ENCODE data around the gene TSSC4. TPM values are rescaled to one million over a fixed set of nuclear protein-coding genes. Genes with fewer than 3 reads are reported as not detected.

The TSSC4 gene
- total RNA-seq, 4 donors from 2014 or later = 54.8 to 70.2 (median 66.3) TPM

GRCh38 chr11:2439820-2440219 lies 39.3 kb downstream of the TSSC4 start:
- TF ChIP-seq POLR2A (IDR thresholded peaks at IDR 0.05) = no peak
- no peak for TF ChIP-seq CTCF (IDR thresholded peaks at IDR 0.05)
- TF ChIP-seq POLR2AphosphoS5 (IDR thresholded peaks at IDR 0.05) = no peak
- no peak for TF ChIP-seq EP300 (IDR thresholded peaks at IDR 0.05)

GRCh38 chr11:2440646-2441045 lies 40.1 kb downstream of the TSSC4 start:
- peaks cover 0 to 17% (median 0%) of the 10 kb centered on the region in 3 donors for H3K4me1 ChIP-seq
- WGBS, 2 donors (ENCODE audit: low coverage in 1 of 2) = 74 to 100% methylated on average over 2 to 6 of the region's 8 CpGs
- no peak overlapping the region for H3K4me3 ChIP-seq
- no peak overlapping the region for H3K27ac ChIP-seq
- H3K36me3 ChIP-seq = no peaks in the 10 kb centered on the region
- ATAC-seq = no peak
- H3K9me3 ChIP-seq = peaks cover 0 to 10% (median 0%) of the 10 kb centered on the region in 3 donors
- H3K27me3 ChIP-seq = peaks cover 81% of the 10 kb centered on the region
- TF ChIP-seq POLR2AphosphoS5 (IDR thresholded peaks at IDR 0.05) = no peak
- no peak for TF ChIP-seq EP300 (IDR thresholded peaks at IDR 0.05)
- TF ChIP-seq CTCF (IDR thresholded peaks at IDR 0.05) = no peak
- no peak for TF ChIP-seq POLR2A (IDR thresholded peaks at IDR 0.05)

More at GRCh38 chr11:2439820-2440219, 39.3 kb downstream of the TSSC4 start:
- H3K4me3 ChIP-seq = no peak overlapping the region
- peaks cover 74% of the 10 kb centered on the region for H3K27me3 ChIP-seq
- H3K27ac ChIP-seq = no peak overlapping the region
- no peak for ATAC-seq
- H3K4me1 ChIP-seq = peaks cover 0 to 9% (median 0%) of the 10 kb centered on the region in 3 donors
- WGBS, 2 donors (ENCODE audit: low coverage in 1 of 2) = 80 to 97% methylated on average over 3 of the region's 3 CpGs
- no peaks in the 10 kb centered on the region for H3K36me3 ChIP-seq
- peaks cover 0 to 10% (median 0%) of the 10 kb centered on the region in 3 donors for H3K9me3 ChIP-seq

- Histone ChIP-seq H3K36me3 (no peaks in the 10 kb centered on the region), H3K4me1 (peaks cover 0 to 21% (median 0%) of the 10 kb centered on the region in 3 donors), H3K27me3 (peaks cover 81% of the 10 kb centered on the region), H3K4me3 (no peak overlapping the region), H3K27ac (no peak overlapping the region), H3K9me3 (peaks cover 0 to 10% (median 0%) of the 10 kb centered on the region in 3 donors)
- TF ChIP-seq CTCF (IDR thresholded peaks at IDR 0.05) (no peak), POLR2A (IDR thresholded peaks at IDR 0.05) (no peak), POLR2AphosphoS5 (IDR thresholded peaks at IDR 0.05) (no peak), EP300 (IDR thresholded peaks at IDR 0.05) (no peak)
- 83% methylated on average over 1 of the region's 4 CpGs; no CpG with 5 or more reads in 1 of the 2 donors for WGBS, 2 donors (ENCODE audit: low coverage in 1 of 2)
- ATAC-seq = no peak
Observed at GRCh38 chr11:2441171-2441570, 40.6 kb downstream of the TSSC4 start.

- peaks cover 81% of the 10 kb centered on the region for H3K27me3 ChIP-seq
- H3K4me1 ChIP-seq = peaks cover 0 to 29% (median 0%) of the 10 kb centered on the region in 3 donors
- no peak for ATAC-seq
- H3K4me3 ChIP-seq = no peak overlapping the region
- peaks cover 0 to 10% (median 0%) of the 10 kb centered on the region in 3 donors for H3K9me3 ChIP-seq
- TF ChIP-seq POLR2A (IDR thresholded peaks at IDR 0.05) (no peak), POLR2AphosphoS5 (IDR thresholded peaks at IDR 0.05) (no peak), EP300 (IDR thresholded peaks at IDR 0.05) (no peak), CTCF (IDR thresholded peaks at IDR 0.05) (no peak)
- 95 to 96% methylated on average over 2 of the region's 2 CpGs for WGBS, 2 donors (ENCODE audit: low coverage in 1 of 2)
- no peak overlapping the region for H3K27ac ChIP-seq
- H3K36me3 ChIP-seq = no peaks in the 10 kb centered on the region
Observed at GRCh38 chr11:2442589-2442988, 42.0 kb downstream of the TSSC4 start.

- Histone ChIP-seq H3K36me3 (no peaks in the 10 kb centered on the region), H3K27ac (no peak overlapping the region), H3K9me3 (peaks cover 0 to 10% (median 0%) of the 10 kb centered on the region in 3 donors), H3K4me1 (peaks cover 0 to 34% (median 0%) of the 10 kb centered on the region in 3 donors), H3K4me3 (no peak overlapping the region), H3K27me3 (peaks cover 87% of the 10 kb centered on the region)
- 75% methylated on average over 2 of the region's 11 CpGs; no CpG with 5 or more reads in 1 of the 2 donors for WGBS, 2 donors (ENCODE audit: low coverage in 1 of 2)
- TF ChIP-seq POLR2AphosphoS5 (IDR thresholded peaks at IDR 0.05) (no peak), POLR2A (IDR thresholded peaks at IDR 0.05) (no peak), CTCF (IDR thresholded peaks at IDR 0.05) (no peak), EP300 (IDR thresholded peaks at IDR 0.05) (no peak)
- no peak for ATAC-seq
Observed at GRCh38 chr11:2443406-2443805, 42.9 kb downstream of the TSSC4 start.

All from gastroesophageal sphincter (tissue), 4 donors.